Activated CD4-positive, alpha-beta memory T cell treated with anti-CD3 and anti-CD28 coated beads, Interleukin-2, amount 10 ng/mL, durations not matched to agents 7 days and 5 days (primary cell): ENCODE data around the gene CPVL. TPM values are rescaled to one million over a fixed set of nuclear protein-coding genes. Genes with fewer than 3 reads are reported as not detected.
"Not testable (repeated sequence)": the region's sequence is repeated elsewhere in the genome, so short reads cannot be mapped to it uniquely, and the experiment has no call there.

ENCODE experiments used
- CTCF ChIA-PET: fragments of 350-600 bp; sonication (Branson Sonifier 250); formaldehyde crosslinking; loops from one replicate; lab custom pipeline; 2021; ENCODE audit warnings: antibody characterized with exemption, inconsistent platforms; lab: Charles Lee
- POLR2A ChIA-PET: fragments of 350-600 bp; sonication (Branson Sonifier 250); formaldehyde crosslinking; loops from one replicate; lab custom pipeline; 2021; ENCODE audit warnings: antibody characterized with exemption; lab: Charles Lee
- DNase-seq: peaks from one replicate; pipeline ENCODE4 v3.0.0-alpha.2; 2020
- H3K27ac Mint-ChIP-seq: one replicate; pipeline ENCODE4 v1.8.0; 2021; ENCODE audit warnings: mild to moderate bottlenecking, mixed read lengths
- H3K27me3 Mint-ChIP-seq: one replicate; pipeline ENCODE4 v1.8.0; 2021; ENCODE audit warnings: mixed read lengths
- H3K36me3 Mint-ChIP-seq: one replicate; pipeline ENCODE4 v1.8.0; 2021; ENCODE audit warnings: low read depth, mixed read lengths
- H3K4me1 Mint-ChIP-seq: one replicate; pipeline ENCODE4 v1.8.0; 2021; ENCODE audit warnings: mixed read lengths
- H3K4me3 Mint-ChIP-seq: one replicate; pipeline ENCODE4 v1.8.0; 2021; ENCODE audit warnings: mild to moderate bottlenecking, mixed read lengths
- H3K9me3 Mint-ChIP-seq: one replicate; pipeline ENCODE4 v1.8.0; 2021; ENCODE audit warnings: mixed read lengths
- total RNA-seq, 2 experiments: library from RNA; stranded (reverse); gene quantifications; one replicate each; pipeline ENCODE4 v1.2.3, GENCODE V29; 2021

The CPVL gene
- total RNA-seq, 2 experiments from 2014 or later: 1.8 to 2.1 TPM

GRCh38 chr7:29126804-29127203 lies 19.5 kb downstream of the CPVL start:
- ChIA-PET POLR2A (no interaction called here), CTCF (no interaction called here)
- no peaks in the 10 kb centered on the region for H3K36me3 Mint-ChIP-seq
- H3K27ac Mint-ChIP-seq: no peak overlapping the region
- no peak overlapping the region for H3K4me3 Mint-ChIP-seq
- H3K4me1 Mint-ChIP-seq: no peaks in the 10 kb centered on the region
- no peaks in the 10 kb centered on the region for H3K9me3 Mint-ChIP-seq
- no peak for DNase-seq
- H3K27me3 Mint-ChIP-seq: peaks cover 13% of the 10 kb centered on the region

- Mint-ChIP-seq H3K36me3 (no peaks in the 10 kb centered on the region), H3K27me3 (peaks cover 10% of the 10 kb centered on the region), H3K4me3 (no peak overlapping the region), H3K27ac (no peak overlapping the region), H3K4me1 (no peaks in the 10 kb centered on the region), H3K9me3 (no peaks in the 10 kb centered on the region)
- no peak for DNase-seq
- POLR2A ChIA-PET: no interaction called here
- CTCF ChIA-PET: interaction anchor here (0.6 to 0.9 kb wide), 2 partner anchors 17 to 174 kb away, joined by 3 read pairs; no protein-coding TSS in a partner anchor
Measured at GRCh38 chr7:29123626-29124190, 22.6 kb downstream of the CPVL start.

- ChIA-PET POLR2A (no interaction called here), CTCF (interaction anchor here (0.9 kb wide), 1 partner anchor 16 kb away, joined by 3 read pairs; no protein-coding TSS in a partner anchor)
- Mint-ChIP-seq H3K4me1 (no peaks in the 10 kb centered on the region), H3K27ac (no peak overlapping the region), H3K27me3 (peaks cover 11% of the 10 kb centered on the region), H3K36me3 (no peaks in the 10 kb centered on the region), H3K4me3 (no peak overlapping the region), H3K9me3 (no peaks in the 10 kb centered on the region)
- DNase-seq: no peak
Measured at GRCh38 chr7:29122759-29123158, 23.6 kb downstream of the CPVL start.

DNA sequence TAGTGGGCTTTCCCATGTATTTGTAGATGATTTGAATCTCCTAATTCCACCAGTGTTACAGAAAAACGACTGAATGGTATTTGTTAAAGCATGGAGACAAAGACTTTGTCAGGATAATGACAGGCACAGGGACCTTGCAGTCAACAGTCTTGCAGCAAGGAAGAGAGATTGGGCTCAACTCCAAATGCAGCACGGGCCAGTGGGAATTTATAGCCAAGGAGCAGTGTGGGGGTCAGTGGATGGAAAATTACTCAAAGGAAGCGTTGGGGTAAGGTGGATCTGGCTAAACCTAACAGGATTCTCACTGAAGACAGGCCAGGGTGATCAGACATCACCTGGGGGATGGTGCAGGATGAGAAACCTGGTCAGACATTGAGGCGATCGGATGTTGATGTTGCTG lies 24.3 kb downstream of the CPVL start:
- Mint-ChIP-seq H3K27ac (no peak overlapping the region), H3K4me3 (no peak overlapping the region), H3K9me3 (no peaks in the 10 kb centered on the region), H3K27me3 (peaks cover 11% of the 10 kb centered on the region), H3K36me3 (no peaks in the 10 kb centered on the region), H3K4me1 (no peaks in the 10 kb centered on the region)
- DNase-seq: no peak
- ChIA-PET CTCF (no interaction called here), POLR2A (no interaction called here)

DNA sequence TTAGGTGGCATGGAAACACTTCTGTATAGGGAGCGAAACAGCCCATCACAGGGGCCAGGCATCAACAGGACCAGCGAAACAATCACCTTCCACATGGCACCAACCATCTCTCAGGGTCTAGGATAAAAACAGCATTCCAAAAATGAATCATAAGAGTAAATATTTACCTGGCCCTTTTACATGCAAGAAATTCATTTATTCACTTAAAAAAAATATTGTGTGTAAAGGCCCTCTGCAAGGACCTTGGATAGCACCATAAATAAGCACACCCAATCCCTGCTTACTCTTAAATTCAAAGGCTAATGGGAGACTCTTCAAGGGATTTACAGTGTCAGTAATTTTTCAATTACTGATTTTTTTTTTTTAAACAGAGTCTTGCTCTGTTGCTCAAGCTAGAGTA lies 25.4 kb downstream of the CPVL start:
- Mint-ChIP-seq H3K4me1 (no peaks in the 10 kb centered on the region), H3K27ac (no peak overlapping the region), H3K9me3 (no peaks in the 10 kb centered on the region), H3K36me3 (no peaks in the 10 kb centered on the region), H3K4me3 (no peak overlapping the region), H3K27me3 (peaks cover 12% of the 10 kb centered on the region)
- ChIA-PET POLR2A (no interaction called here), CTCF (interaction anchor here (1.7 kb wide), 1 partner anchor 15 kb away, joined by 6 read pairs; no protein-coding TSS in a partner anchor)
- no peak for DNase-seq

DNA sequence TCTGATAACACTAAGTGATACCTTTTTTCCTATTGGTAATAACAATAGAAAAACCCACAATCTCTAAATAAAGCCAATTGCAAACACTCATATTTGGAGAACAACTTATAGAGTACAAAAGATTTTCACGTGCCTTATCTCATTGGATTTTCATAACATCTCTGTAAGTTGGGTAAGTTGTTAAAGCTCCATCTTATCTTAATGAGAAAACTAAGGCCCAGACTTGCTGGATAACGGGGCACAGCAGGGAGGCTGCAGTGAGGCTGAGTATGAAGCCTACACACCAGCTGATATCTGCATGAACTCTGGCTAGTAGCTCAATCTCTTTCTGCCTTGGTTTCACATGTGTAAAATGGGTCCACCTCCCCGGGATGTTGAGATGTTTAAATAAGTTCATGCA lies 26.8 kb downstream of the CPVL start:
- no peak overlapping the region for H3K4me3 Mint-ChIP-seq

DNA sequence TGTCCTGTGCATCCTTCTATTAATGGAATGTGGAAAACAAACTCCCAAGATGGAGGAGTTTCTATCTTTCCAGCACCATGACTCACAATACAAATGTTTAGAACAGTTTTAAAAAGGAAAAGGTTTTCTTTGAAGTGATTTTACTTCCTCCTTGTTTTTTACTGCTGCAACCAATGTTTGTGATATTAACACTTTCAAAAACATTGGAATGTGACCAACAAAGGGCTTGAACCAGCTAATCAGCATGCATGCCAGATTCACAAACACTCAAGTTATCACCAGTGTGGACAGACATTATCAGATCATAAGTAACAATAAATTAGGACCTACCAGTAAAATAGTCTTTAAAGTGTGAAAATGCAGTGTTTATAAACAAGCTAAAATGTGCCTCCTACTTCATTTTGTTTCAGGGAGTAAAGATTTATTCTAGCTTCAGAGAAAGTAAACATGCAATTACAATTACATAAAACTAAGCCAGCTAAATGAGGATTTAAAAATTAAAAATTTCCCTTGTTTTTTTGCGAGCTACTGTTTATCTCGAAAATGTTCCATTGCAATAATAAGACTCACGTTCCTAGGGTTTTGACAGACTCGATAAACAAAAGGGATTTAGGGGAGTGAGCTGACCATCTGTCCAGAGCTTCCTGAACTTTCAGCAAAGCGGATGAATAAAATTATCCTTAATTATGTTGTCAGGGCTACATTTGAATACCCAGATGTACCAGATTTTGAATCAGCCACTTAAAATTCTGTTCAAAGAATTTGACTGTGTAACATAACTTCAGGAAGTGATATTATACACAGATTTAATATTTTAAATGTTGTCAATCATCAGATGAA lies 29.8 kb downstream of the CPVL start:
- H3K27me3 Mint-ChIP-seq: peaks cover 30% of the 10 kb centered on the region
- H3K36me3 Mint-ChIP-seq: no peaks in the 10 kb centered on the region
- CTCF ChIA-PET: interaction anchor here (0.7 to 1.4 kb wide), 3 partner anchors 10 to 189 kb away, joined by 3 to 4 read pairs (median 4); no protein-coding TSS in a partner anchor
- H3K4me1 Mint-ChIP-seq: peaks cover 13% of the 10 kb centered on the region
- H3K27ac Mint-ChIP-seq: no peak overlapping the region
- POLR2A ChIA-PET: no interaction called here
- no peaks in the 10 kb centered on the region for H3K9me3 Mint-ChIP-seq
- DNase-seq: no peak
- H3K4me3 Mint-ChIP-seq: no peak overlapping the region

More for the DNA sequence above, 26.8 kb downstream of the CPVL start:
- Mint-ChIP-seq H3K27me3 (peaks cover 19% of the 10 kb centered on the region), H3K36me3 (no peaks in the 10 kb centered on the region), H3K9me3 (no peaks in the 10 kb centered on the region), H3K4me1 (no peaks in the 10 kb centered on the region), H3K27ac (no peak overlapping the region)
- POLR2A ChIA-PET: no interaction called here
- CTCF ChIA-PET: interaction anchor here (1.7 kb wide), 1 partner anchor 13 kb away, joined by 6 read pairs; no protein-coding TSS in a partner anchor
- no peak for DNase-seq

DNA sequence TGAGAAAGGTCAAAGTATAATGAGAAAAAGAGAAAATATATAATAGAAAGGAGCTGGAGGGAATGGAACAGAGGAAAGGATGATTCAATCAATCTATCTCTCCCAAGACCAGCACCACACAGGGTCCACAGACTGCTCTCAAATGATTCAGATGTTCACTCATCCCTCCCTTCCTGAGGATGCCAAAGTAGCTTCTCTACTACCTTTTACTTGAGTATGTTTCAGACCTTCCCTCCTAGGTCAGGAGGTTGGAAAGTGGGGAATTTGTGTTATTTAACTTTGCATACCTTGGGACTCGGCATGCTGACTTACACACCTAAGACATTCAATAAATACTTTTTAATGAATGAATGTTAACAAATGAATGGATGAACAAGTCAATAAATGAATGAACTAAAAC lies 30.6 kb downstream of the CPVL start:
- CTCF ChIA-PET: no interaction called here

GRCh38 chr7:29115130-29115687 lies 31.1 kb downstream of the CPVL start:
- POLR2A ChIA-PET: no interaction called here
- no peak overlapping the region for H3K27ac Mint-ChIP-seq
- peaks cover 13% of the 10 kb centered on the region for H3K4me1 Mint-ChIP-seq
- H3K9me3 Mint-ChIP-seq: no peaks in the 10 kb centered on the region
- DNase-seq: no peak
- peaks cover 35% of the 10 kb centered on the region for H3K27me3 Mint-ChIP-seq
- H3K4me3 Mint-ChIP-seq: no peak overlapping the region
- CTCF ChIA-PET: no interaction called here
- H3K36me3 Mint-ChIP-seq: no peaks in the 10 kb centered on the region

More for the DNA sequence above, 30.6 kb downstream of the CPVL start:
- no peak overlapping the region for H3K4me3 Mint-ChIP-seq
- peaks cover 31% of the 10 kb centered on the region for H3K27me3 Mint-ChIP-seq
- no peak for DNase-seq
- POLR2A ChIA-PET: no interaction called here
- no peaks in the 10 kb centered on the region for H3K36me3 Mint-ChIP-seq
- peaks cover 13% of the 10 kb centered on the region for H3K4me1 Mint-ChIP-seq
- no peaks in the 10 kb centered on the region for H3K9me3 Mint-ChIP-seq
- H3K27ac Mint-ChIP-seq: no peak overlapping the region

DNA sequence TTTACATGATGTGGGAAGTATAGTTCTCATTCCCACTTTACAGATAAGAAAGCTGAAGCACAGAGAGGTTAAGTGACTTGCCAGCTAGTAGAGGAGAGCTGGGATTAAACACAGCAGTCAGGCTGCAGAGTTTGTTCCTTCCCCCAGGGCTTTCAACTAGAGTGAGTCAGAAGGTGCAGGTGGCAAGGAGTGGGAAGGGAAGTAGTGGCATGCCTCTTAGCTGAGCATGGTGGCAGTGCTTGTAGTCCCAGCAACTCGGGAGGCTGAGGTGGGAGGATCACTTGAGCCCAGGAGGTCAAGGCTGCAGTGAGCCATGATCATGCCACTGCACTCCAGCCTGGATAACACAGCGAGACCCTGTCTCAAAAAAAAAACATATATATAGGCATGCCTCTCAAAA lies 32.1 kb downstream of the CPVL start:
- H3K36me3 Mint-ChIP-seq, CTCF ChIA-PET, H3K4me3 Mint-ChIP-seq, H3K27ac Mint-ChIP-seq, H3K9me3 Mint-ChIP-seq, DNase-seq, POLR2A ChIA-PET: not testable (repeated sequence)
- Mint-ChIP-seq H3K27me3 (peaks cover 41% of the 10 kb centered on the region), H3K4me1 (peaks cover 13% of the 10 kb centered on the region)

DNA sequence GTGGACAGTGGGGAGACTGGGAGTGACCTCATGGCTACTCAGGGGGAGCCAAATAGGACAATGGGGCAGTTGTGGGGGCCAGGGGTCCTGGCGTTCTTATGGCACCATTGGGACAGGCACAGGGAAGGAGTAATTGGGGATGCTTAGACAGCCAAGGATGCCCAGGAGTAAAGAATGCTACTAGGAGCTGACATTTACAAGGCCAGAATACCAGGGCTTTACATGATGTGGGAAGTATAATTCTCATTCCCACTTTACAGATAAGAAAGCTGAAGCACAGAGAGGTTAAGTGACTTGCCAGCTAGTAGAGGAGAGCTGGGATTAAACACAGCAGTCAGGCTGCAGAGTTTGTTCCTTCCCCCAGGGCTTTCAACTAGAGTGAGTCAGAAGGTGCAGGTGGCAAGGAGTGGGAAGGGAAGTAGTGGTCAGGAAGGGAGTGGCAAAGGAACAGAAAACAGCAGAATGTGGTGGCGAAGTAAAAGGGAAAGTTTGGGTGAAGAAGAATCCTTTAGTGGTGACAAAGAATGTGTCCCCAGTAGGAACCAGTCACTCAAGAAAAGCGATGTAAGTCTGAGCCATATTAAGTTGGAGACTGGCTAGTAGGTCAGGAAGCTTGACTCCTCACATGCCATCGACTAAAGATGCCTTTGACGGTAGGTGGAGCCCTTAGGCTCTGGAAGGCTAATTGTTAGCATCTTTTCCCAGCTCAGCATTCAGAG lies 32.8 kb downstream of the CPVL start:
- no peaks in the 10 kb centered on the region for H3K9me3 Mint-ChIP-seq
- ChIA-PET POLR2A (no interaction called here), CTCF (no interaction called here)
- no peaks in the 10 kb centered on the region for H3K36me3 Mint-ChIP-seq
- peaks cover 44% of the 10 kb centered on the region for H3K27me3 Mint-ChIP-seq
- DNase-seq: no peak
- peaks cover 13% of the 10 kb centered on the region for H3K4me1 Mint-ChIP-seq
- H3K27ac Mint-ChIP-seq: no peak overlapping the region
- H3K4me3 Mint-ChIP-seq: no peak overlapping the region

DNA sequence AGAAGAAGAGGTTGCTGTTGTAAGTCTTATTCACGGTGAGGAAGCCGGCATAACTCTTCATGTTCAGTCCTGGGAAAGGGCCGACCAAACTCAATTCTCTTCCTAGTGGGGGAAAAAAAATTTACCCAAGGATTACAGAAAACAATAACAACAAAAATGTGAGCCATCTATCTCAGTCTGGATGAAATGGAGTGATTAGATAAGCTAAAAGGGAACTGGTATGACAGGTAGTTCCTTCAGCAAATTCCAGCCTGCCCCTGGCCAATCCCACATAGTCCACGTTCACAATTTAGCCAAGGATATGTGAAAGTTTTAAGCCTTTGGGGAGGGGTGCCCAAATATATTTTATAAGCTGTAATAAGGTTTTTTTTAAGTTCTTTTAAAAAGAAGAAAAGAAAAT lies 33.6 kb downstream of the CPVL start:
- ChIA-PET POLR2A (no interaction called here), CTCF (no interaction called here)
- H3K27me3 Mint-ChIP-seq: peaks cover 44% of the 10 kb centered on the region
- H3K27ac Mint-ChIP-seq: no peak overlapping the region
- H3K36me3 Mint-ChIP-seq: no peaks in the 10 kb centered on the region
- no peak for DNase-seq
- H3K4me3 Mint-ChIP-seq: no peak overlapping the region
- peaks cover 13% of the 10 kb centered on the region for H3K4me1 Mint-ChIP-seq
- H3K9me3 Mint-ChIP-seq: no peaks in the 10 kb centered on the region

GRCh38 chr7:29109899-29110298 lies 36.4 kb downstream of the CPVL start:
- no peak overlapping the region for H3K27ac Mint-ChIP-seq
- CTCF ChIA-PET: no interaction called here
- no peaks in the 10 kb centered on the region for H3K36me3 Mint-ChIP-seq
- H3K4me1 Mint-ChIP-seq: peaks cover 13% of the 10 kb centered on the region
- POLR2A ChIA-PET: no interaction called here
- DNase-seq: no peak
- H3K9me3 Mint-ChIP-seq: no peaks in the 10 kb centered on the region
- peaks cover 32% of the 10 kb centered on the region for H3K27me3 Mint-ChIP-seq
- no peak overlapping the region for H3K4me3 Mint-ChIP-seq
